KMS-11 (cell line): ENCODE results near the gene GPX8.

Experiments used
- H2AFZ ChIP-seq: fragments of 200-600 bp; sonication (generic); 2 replicates; pipeline ENCODE4 v1.6.1; 2016; ENCODE audit warnings: antibody characterized with exemption, mixed run types, low read depth
- H3K27ac ChIP-seq: fragments of 200-600 bp; sonication (generic); 2 replicates; pipeline ENCODE4 v1.6.1; 2016; ENCODE audit warnings: mild to moderate bottlenecking, mixed run types
- H3K27me3 ChIP-seq: fragments of 200-600 bp; sonication (generic); 2 replicates; pipeline ENCODE4 v1.6.1; 2017; ENCODE audit warnings: mild to moderate bottlenecking, low read depth, mixed run types, moderate library complexity; ENCODE audit not compliant: insufficient read depth
- H3K36me3 ChIP-seq: fragments of 200-600 bp; sonication (generic); 2 replicates; pipeline ENCODE4 v1.6.1; 2017; ENCODE audit warnings: mild to moderate bottlenecking, mixed run types; ENCODE audit not compliant: insufficient read depth
- H3K4me1 ChIP-seq: fragments of 200-600 bp; sonication (generic); 2 replicates; pipeline ENCODE4 v1.6.1; 2016; ENCODE audit warnings: mild to moderate bottlenecking, low read depth, mixed run types; ENCODE audit not compliant: poor library complexity, severe bottlenecking
- H3K4me2 ChIP-seq: fragments of 200-600 bp; sonication (generic); 2 replicates; pipeline ENCODE4 v1.7.0; 2016; ENCODE audit warnings: mild to moderate bottlenecking, mixed run types
- H3K4me3 ChIP-seq: fragments of 200-600 bp; sonication (generic); IDR thresholded peaks from 2 replicates; pipeline ENCODE4 v1.6.1; 2017; ENCODE audit warnings: low read depth, low read length, mixed read lengths; ENCODE audit not compliant: insufficient read depth
- H3K79me2 ChIP-seq: fragments of 200-600 bp; sonication (generic); 2 replicates; pipeline ENCODE4 v1.6.1; 2016; ENCODE audit warnings: low read depth, mixed run types; ENCODE audit not compliant: insufficient read depth
- H3K9ac ChIP-seq: fragments of 200-600 bp; sonication (generic); 2 replicates; pipeline ENCODE4 v1.6.1; 2016; ENCODE audit warnings: mild to moderate bottlenecking, mixed run types
- H4K20me1 ChIP-seq: fragments of 200-600 bp; sonication (generic); 2 replicates; pipeline ENCODE4 v1.6.1; 2016; ENCODE audit warnings: mild to moderate bottlenecking, mixed run types; ENCODE audit not compliant: insufficient read depth
- TF ChIP-seq, protein P1 (sequence below): fragments of 200-600 bp; sonication (generic); conservative IDR thresholded peaks from 2 replicates; pipeline ENCODE4 v1.6.1; 2017; ENCODE audit warnings: low read depth, mild to moderate bottlenecking, antibody characterized with exemption, low read length, moderate library complexity, mixed read lengths

GPX8 gene

DNA sequence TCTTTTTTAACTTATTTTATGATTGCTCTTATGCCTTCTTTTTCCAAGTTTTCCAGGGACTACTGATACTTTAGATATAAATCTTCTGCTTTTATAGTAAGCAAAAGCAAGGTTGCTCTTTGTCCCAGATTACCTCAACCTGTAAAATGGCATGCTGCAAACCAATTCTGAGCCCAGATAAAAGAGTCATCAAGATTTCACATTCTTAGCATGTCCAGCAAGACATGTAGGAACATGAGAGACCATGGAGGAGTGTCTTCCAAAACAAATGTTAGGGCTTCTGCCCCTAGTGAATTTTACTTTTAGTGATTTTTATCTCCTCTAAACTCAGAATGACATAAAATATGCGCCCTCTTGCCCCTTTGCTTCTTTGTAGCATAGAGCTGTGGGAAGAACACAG is 20.0 kb downstream of the GPX8 start:
- no peak overlapping the region for H3K4me3 ChIP-seq
- H3K9ac ChIP-seq = no peak overlapping the region
- H4K20me1 ChIP-seq = no peaks in the 10 kb centered on the region
- TF ChIP-seq, protein P1, sequence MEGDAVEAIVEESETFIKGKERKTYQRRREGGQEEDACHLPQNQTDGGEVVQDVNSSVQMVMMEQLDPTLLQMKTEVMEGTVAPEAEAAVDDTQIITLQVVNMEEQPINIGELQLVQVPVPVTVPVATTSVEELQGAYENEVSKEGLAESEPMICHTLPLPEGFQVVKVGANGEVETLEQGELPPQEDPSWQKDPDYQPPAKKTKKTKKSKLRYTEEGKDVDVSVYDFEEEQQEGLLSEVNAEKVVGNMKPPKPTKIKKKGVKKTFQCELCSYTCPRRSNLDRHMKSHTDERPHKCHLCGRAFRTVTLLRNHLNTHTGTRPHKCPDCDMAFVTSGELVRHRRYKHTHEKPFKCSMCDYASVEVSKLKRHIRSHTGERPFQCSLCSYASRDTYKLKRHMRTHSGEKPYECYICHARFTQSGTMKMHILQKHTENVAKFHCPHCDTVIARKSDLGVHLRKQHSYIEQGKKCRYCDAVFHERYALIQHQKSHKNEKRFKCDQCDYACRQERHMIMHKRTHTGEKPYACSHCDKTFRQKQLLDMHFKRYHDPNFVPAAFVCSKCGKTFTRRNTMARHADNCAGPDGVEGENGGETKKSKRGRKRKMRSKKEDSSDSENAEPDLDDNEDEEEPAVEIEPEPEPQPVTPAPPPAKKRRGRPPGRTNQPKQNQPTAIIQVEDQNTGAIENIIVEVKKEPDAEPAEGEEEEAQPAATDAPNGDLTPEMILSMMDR = no peak
- no peaks in the 10 kb centered on the region for H3K36me3 ChIP-seq
- no peak overlapping the region for H3K4me2 ChIP-seq
- no peaks in the 10 kb centered on the region for H3K27me3 ChIP-seq
- no peak overlapping the region for H2AFZ ChIP-seq
- no peaks in the 10 kb centered on the region for H3K79me2 ChIP-seq
- H3K4me1 ChIP-seq = peaks cover 12% of the 10 kb centered on the region
- no peak overlapping the region for H3K27ac ChIP-seq

DNA sequence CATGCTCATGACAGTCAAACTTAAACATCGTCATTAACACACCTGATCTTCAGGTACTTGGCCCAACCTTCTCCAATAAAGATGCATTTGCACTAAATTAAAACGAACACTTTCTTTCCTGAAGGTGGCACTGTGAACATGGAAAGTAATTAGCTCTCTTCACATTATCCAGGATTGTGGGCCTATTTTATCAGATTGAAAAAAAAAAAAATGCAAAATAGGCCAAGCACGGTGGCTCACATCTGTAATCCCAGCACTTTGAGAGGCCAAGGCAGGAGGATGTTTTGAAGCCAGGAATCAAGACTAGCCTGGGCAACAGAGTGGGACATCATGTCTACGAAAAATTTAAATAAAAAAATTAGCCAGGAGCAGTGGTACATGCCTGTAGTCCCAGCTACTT is 27.4 kb downstream of the GPX8 start:
- Histone ChIP-seq H3K4me2 (no peak overlapping the region), H3K79me2 (no peaks in the 10 kb centered on the region), H3K4me3 (no peak overlapping the region), H3K27ac (no peak overlapping the region), H2AFZ (no peak overlapping the region), H4K20me1 (no peaks in the 10 kb centered on the region), H3K4me1 (no peaks in the 10 kb centered on the region), H3K36me3 (no peaks in the 10 kb centered on the region), H3K27me3 (no peaks in the 10 kb centered on the region), H3K9ac (no peak overlapping the region)
- TF ChIP-seq, protein P1 = peak; percentile 46; the same call in 1 of the 2 replicates

DNA sequence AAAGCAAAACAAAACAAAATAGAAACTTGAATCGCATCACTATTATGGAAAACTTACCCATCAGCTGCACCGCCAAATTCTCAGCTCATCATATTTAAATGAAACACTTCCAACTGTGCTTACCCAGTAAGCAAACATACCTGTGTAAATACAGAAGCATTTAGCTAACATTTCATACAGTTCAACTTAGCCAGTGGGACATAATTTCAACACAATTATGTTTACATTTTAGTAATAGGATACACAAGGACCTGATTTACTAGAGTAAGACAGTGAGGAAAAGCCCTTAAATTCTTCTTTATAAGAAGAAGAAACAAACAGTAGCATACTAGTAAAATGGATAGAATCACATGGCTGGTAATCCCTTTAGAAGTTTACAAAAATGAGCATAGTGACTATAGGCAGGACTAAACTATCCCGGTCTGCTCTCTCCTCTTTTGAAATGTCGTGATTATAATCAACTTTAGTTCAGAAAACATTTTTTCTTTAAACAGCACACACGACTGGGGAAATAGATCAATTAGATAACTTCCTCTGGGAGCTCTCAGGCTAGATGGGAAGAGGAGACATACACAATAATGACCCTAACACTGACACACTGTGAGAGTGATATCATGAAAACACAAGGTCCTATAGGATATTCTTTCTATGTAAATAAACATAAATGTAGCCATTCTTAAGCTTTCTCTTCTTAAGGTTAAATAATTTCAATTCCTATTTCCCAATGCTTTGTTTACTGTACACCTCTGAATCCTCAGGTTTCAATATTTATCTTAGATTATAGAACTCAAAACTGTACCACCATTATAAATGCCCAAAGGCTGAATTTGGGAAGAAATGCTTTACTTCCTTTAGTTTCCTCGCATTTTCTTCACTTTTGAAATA is 28.9 kb downstream of the GPX8 start:
- H3K79me2 ChIP-seq = no peaks in the 10 kb centered on the region
- H2AFZ ChIP-seq = no peak overlapping the region
- no peak overlapping the region for H3K9ac ChIP-seq
- no peaks in the 10 kb centered on the region for H3K4me1 ChIP-seq
- TF ChIP-seq, protein P1 = no peak
- H4K20me1 ChIP-seq = no peaks in the 10 kb centered on the region
- no peaks in the 10 kb centered on the region for H3K27me3 ChIP-seq
- H3K36me3 ChIP-seq = no peaks in the 10 kb centered on the region
- H3K4me3 ChIP-seq = no peak overlapping the region
- H3K4me2 ChIP-seq = no peak overlapping the region
- no peak overlapping the region for H3K27ac ChIP-seq

DNA sequence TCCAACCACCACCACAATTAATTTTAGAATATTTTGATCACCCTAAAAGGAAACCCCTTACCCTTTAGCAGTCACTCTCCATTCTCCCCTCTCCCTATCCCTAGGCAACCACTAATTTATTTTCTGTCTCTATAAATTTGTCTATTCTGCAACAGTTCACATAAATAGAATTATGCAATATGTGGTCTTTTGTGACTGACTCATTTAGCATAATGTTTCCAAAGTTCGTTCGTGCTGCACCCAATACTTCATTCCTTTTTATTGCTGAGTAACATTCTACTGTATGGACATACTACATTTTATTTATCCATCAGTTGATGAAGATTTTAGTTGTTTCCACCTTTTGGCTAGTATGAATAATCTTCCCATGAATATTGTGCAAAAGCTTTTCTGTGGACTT is 31.2 kb downstream of the GPX8 start:
- Histone ChIP-seq H4K20me1 (no peaks in the 10 kb centered on the region), H3K9ac (no peak overlapping the region), H3K4me2 (no peak overlapping the region), H3K79me2 (no peaks in the 10 kb centered on the region), H3K36me3 (no peaks in the 10 kb centered on the region), H3K27me3 (no peaks in the 10 kb centered on the region), H3K4me3 (no peak overlapping the region), H3K4me1 (peaks cover 5% of the 10 kb centered on the region), H2AFZ (no peak overlapping the region), H3K27ac (no peak overlapping the region)
- TF ChIP-seq, protein P1 = no peak
